Lower leg skin (tissue), 3 donors: ENCODE data around the gene C6orf62.

Source experiments
- CTCF ChIP-seq, 3 donors: fragments of 450-650 bp; IDR thresholded peaks; one replicate each; pipeline ENCODE4 v1.5.1; 2016; ENCODE audit warnings: antibody characterized with exemption in 3 of 3, mild to moderate bottlenecking in 3 of 3, moderate library complexity in 2 of 3
- POLR2A ChIP-seq, 2 donors: fragments of 450-650 bp; IDR thresholded peaks; one replicate each; pipeline ENCODE4 v1.6.1; 2016 to 2017; ENCODE audit warnings: antibody characterized with exemption in 2 of 2, mild to moderate bottlenecking in 1 of 2, moderate library complexity in 1 of 2

- TF ChIP-seq CTCF (IDR thresholded peaks at IDR 0.05) = no peak
- no peak for TF ChIP-seq POLR2A (IDR thresholded peaks at IDR 0.05)
These were observed 4.3 kb upstream of the C6orf62 start for GRCh38 chr6:24723270-24723669.
